Gastrocnemius medialis (tissue), 4 donors: Measurements from ENCODE around the gene RPL10A. TPM values are rescaled to one million over a fixed set of nuclear protein-coding genes. Genes with fewer than 3 reads are reported as not detected.

Experiments used
- ATAC-seq, 2 donors: fragments of 150-250 bp; one replicate each; pipeline ENCODE4 v1.9.1; 2016
- DNase-seq, 2 donors: peaks; one replicate each; pipeline ENCODE4 v3.0.0-alpha.2; 2019
- H3K27ac ChIP-seq, 4 donors: fragments of 200-600 bp; sonication (generic); 1 replicate in 1 of 4; 2 replicates in 3 of 4; pipeline ENCODE4 v1.5.1; 2016 to 2018; ENCODE audit warnings: mild to moderate bottlenecking in 2 of 4, moderate library complexity in 1 of 4
- H3K27me3 ChIP-seq, 3 donors: fragments of 200-600 bp; sonication (generic) in 2 of 3; 1 replicate in 1 of 3; 2 replicates in 2 of 3; pipeline versions ENCODE4 v1.5.1 to v1.6.0; 2016 to 2019; ENCODE audit warnings: mild to moderate bottlenecking in 1 of 3, moderate library complexity in 1 of 3
- H3K36me3 ChIP-seq, 2 donors: fragments of 200-600 bp; sonication (generic) in 1 of 2; one replicate each; pipeline ENCODE4 v1.5.1; 2017 to 2018
- H3K4me1 ChIP-seq, 2 donors: fragments of 200-600 bp; sonication (generic) in 1 of 2; one replicate each; pipeline ENCODE4 v1.5.1; 2016 to 2017; ENCODE audit warnings: mild to moderate bottlenecking in 2 of 2
- H3K4me3 ChIP-seq, 4 donors: fragments of 200-600 bp; sonication (generic) in 3 of 4; 1 replicate in 1 of 4; 2 replicates in 3 of 4; pipeline ENCODE4 v1.5.1; 2016 to 2019; ENCODE audit warnings: mild to moderate bottlenecking in 2 of 4
- H3K9me3 ChIP-seq, 3 donors: fragments of 200-600 bp; sonication (generic) in 2 of 3; 1 replicate in 1 of 3; 2 replicates in 2 of 3; pipeline ENCODE4 v1.5.1; 2016 to 2019
- CTCF ChIP-seq, 5 experiments: fragments of 450-650 bp in 3 of 5; fragments of 200-600 bp in 2 of 5; sonication (generic) in 2 of 5; IDR thresholded peaks in 4 of 5; conservative IDR thresholded peaks in 1 of 5; 1 replicate in 4 of 5; 2 replicates in 1 of 5; pipeline ENCODE4 v1.5.1; 2016 to 2019; ENCODE audit warnings: antibody characterized with exemption in 5 of 5, mild to moderate bottlenecking in 3 of 5, moderate library complexity in 3 of 5
- POLR2A ChIP-seq, 2 donors: fragments of 450-650 bp; IDR thresholded peaks; one replicate each; pipeline ENCODE4 v1.6.1; 2017; ENCODE audit warnings: antibody characterized with exemption in 2 of 2, mild to moderate bottlenecking in 2 of 2, moderate library complexity in 2 of 2
- in situ Hi-C, 4 donors: fragments of 200-750 bp; cut with MboI; loops; one replicate each; pipeline versions ENCODE4 v1.15.0 to v1.8.0; 2017; ENCODE audit warnings: low sequenced_read_pairs in 4 of 4
- intact Hi-C: fragments of 100-400 bp; cut with DNase I; formaldehyde crosslinking; loops from one replicate; pipeline ENCODE4 v1.15.1; 2023; ENCODE audit warnings: low total_unique reads
- total RNA-seq, 4 donors: library from RNA; depleted of rRNA; stranded (reverse); fragments of >200 nt; gene quantifications; one replicate each; pipeline versions ENCODE4 v1.1.0 to v1.2.3, GENCODE V29; 2016

RPL10A gene
- total RNA-seq, 4 donors from 2014 or later: 772 to 1,014 (median 808) TPM

GRCh38 chr6:35496841-35497570, 28.8 kb downstream of the RPL10A start, which contains the start of gene TEAD3:
Gene TEAD3, minus strand, starts transcription at chr6:35497079.
- intact Hi-C loops: no loop called here
- in situ Hi-C loops: no loop called here
- DNase-seq (peak in 1 of 2 donors; percentile 23), ATAC-seq (peak; percentile 56 to 60)
- Histone ChIP-seq H3K27ac (peak within 1 kb of the TSS; percentile 93 to 99 (median 96)), H3K36me3 (no peaks in the 10 kb centered on the region), H3K9me3 (no peaks in the 10 kb centered on the region), H3K4me1 (peaks cover 40 to 59% of the 10 kb centered on the region in 2 donors), H3K4me3 (peak within 1 kb of the TSS; percentile 81 to 98 (median 92)), H3K27me3 (no peaks in the 10 kb centered on the region)
- TF ChIP-seq POLR2A (IDR thresholded peaks at IDR 0.05) (peak; percentile 86 to 87), CTCF (IDR thresholded peaks at IDR 0.05 in 4 of 5, conservative IDR thresholded peaks at IDR 0.05 in 1 of 5) (peak in 2 of 5 experiments; percentile 14 to 22)

GRCh38 chr6:35497571-35498421, 29.6 kb downstream of the RPL10A start:
- Histone ChIP-seq H3K27ac (peak overlapping the region; percentile 93 to 99 (median 96)), H3K4me1 (peaks cover 40 to 51% of the 10 kb centered on the region in 2 donors), H3K4me3 (peak overlapping the region; percentile 63 to 95 (median 84)), H3K9me3 (no peaks in the 10 kb centered on the region), H3K36me3 (no peaks in the 10 kb centered on the region), H3K27me3 (no peaks in the 10 kb centered on the region)
- TF ChIP-seq CTCF (IDR thresholded peaks at IDR 0.05 in 4 of 5, conservative IDR thresholded peaks at IDR 0.05 in 1 of 5) (no peak), POLR2A (IDR thresholded peaks at IDR 0.05) (no peak)
- intact Hi-C loops: no loop called here
- ATAC-seq: peak; percentile 10 to 13
- in situ Hi-C loops: no loop called here
- no peak for DNase-seq

- intact Hi-C loops: no loop called here
- no peaks in the 10 kb centered on the region for H3K27me3 ChIP-seq
Measured at GRCh38 chr6:35498422-35499067, 30.3 kb downstream of the RPL10A start.

More at GRCh38 chr6:35498422-35499067, 30.3 kb downstream of the RPL10A start:
- H3K27ac ChIP-seq: peak overlapping the region; percentile 93 to 99 (median 96)
- H3K9me3 ChIP-seq: no peaks in the 10 kb centered on the region
- peaks cover 41 to 52% of the 10 kb centered on the region in 2 donors for H3K4me1 ChIP-seq
- TF ChIP-seq CTCF (IDR thresholded peaks at IDR 0.05 in 4 of 5, conservative IDR thresholded peaks at IDR 0.05 in 1 of 5) (no peak), POLR2A (IDR thresholded peaks at IDR 0.05) (no peak)
- ATAC-seq: no peak
- in situ Hi-C loops: no loop called here
- H3K4me3 ChIP-seq: peak overlapping the region; percentile 63 to 95 (median 84)
- no peak for DNase-seq
- H3K36me3 ChIP-seq: no peaks in the 10 kb centered on the region
